HFF-Myc (cell line): ENCODE results near the gene SPOUT1.

Experiments used
- DNase-seq: peaks from one replicate; pipeline ENCODE4 v3.0.0-alpha.2; 2011; ENCODE audit warnings: low read depth; ENCODE audit errors: extremely low read depth
- H3K4me3 ChIP-seq: replicated peaks from 2 replicates; pipeline ENCODE4 v1.5.1; 2011; ENCODE audit warnings: low read depth, mild to moderate bottlenecking, control low read depth, low read length
- CTCF ChIP-seq: IDR thresholded peaks from 2 replicates; pipeline ENCODE4 v1.5.1; 2012; ENCODE audit warnings: mild to moderate bottlenecking, low read depth, low read length, control low read depth; ENCODE audit errors: missing control alignments

SPOUT1 gene

GRCh38 chr9:128835246-128836210 lies 5.9 kb upstream of the SPOUT1 start:
- no peak for DNase-seq
- TF ChIP-seq CTCF = no peak

GRCh38 chr9:128833696-128834095 lies 4.1 kb upstream of the SPOUT1 start:
- TF ChIP-seq CTCF = no peak
- no peak for DNase-seq
- no peak overlapping the region for H3K4me3 ChIP-seq

More at GRCh38 chr9:128835246-128836210, 5.9 kb upstream of the SPOUT1 start:
- no peak overlapping the region for H3K4me3 ChIP-seq

GRCh38 chr9:128828719-128829452 lies 708 bp downstream of the SPOUT1 start:
- peak overlapping the region; percentile 96 for H3K4me3 ChIP-seq
- TF ChIP-seq CTCF = no peak
- no peak for DNase-seq

- H3K4me3 ChIP-seq = peak overlapping the region; percentile 96
- no peak for TF ChIP-seq CTCF
- no peak for DNase-seq
These were observed 1.3 kb downstream of the SPOUT1 start for GRCh38 chr9:128828267-128828666.

GRCh38 chr9:128825923-128826700 lies 3.5 kb downstream of the SPOUT1 start:
- no peak overlapping the region for H3K4me3 ChIP-seq
- TF ChIP-seq CTCF = peak; percentile 2
- DNase-seq = no peak

GRCh38 chr9:128824911-128825310 lies 4.7 kb downstream of the SPOUT1 start:
- TF ChIP-seq CTCF = no peak
- no peak overlapping the region for H3K4me3 ChIP-seq
- no peak for DNase-seq
